ENCODE measurements around the gene COX6B1.
"Not testable (repeated sequence)": the region's sequence is repeated elsewhere in the genome, so short reads cannot be mapped to it uniquely, and the experiment has no call there.

Gene COX6B1

DNA sequence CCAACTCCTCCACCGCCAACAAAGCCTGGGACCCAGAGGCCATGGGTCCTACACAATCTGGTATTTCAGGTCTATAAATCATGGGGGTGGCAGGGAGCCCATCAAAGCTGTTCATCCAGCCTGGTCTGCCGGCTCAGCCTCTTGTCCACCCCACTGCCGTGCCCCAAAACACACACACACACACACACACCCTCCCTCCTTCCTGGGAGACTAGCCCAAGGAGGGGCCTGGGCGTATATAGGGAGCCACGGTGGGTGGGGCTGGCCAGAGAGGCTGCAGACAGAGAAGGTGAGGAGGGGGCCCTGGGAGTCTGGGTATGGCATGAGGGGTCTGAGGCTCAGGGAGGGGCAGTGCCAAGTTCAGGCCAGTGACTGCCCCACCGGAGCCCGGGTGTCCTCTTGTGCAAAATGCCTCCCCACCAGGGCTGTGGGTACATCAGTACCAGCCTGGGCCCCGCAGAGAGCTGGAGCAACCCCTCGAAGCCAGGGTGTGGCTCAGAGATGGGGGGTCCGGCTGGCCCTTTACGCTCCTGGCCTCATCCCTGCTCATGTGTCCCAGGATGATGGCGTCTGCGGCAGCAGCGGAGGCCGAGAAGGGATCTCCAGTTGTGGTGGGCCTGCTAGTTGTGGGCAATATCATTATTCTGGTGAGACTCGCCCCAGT is 18.3 kb downstream of the COX6B1 start, which contains the start of gene UPK1A:
UPK1A (plus strand) TSS at position 267 of the 663 bp plus-strand sequence; CDS start at position 563, 296 bp downstream.
- no peak for DNase-seq

DNA sequence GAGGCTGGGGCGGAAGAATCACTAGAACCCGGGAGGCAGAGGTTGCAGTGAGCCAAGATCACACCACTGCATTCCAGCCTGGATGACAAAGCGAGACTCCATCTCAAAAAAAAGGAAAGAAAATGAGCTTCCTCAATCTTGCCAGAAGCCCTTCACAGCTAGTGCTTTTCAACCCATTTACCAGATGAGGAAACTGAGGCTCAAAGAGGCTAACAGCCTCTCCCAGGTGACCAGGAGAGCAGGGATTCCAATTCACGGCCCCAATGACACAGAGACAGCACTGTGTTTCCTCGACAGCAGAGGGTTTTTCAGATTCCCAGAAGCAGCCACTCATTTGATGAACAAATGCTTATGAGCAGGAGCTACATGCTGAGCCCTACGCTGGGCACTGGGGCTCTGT is 21.4 kb downstream of the COX6B1 start:
- DNase-seq: no peak

DNA sequence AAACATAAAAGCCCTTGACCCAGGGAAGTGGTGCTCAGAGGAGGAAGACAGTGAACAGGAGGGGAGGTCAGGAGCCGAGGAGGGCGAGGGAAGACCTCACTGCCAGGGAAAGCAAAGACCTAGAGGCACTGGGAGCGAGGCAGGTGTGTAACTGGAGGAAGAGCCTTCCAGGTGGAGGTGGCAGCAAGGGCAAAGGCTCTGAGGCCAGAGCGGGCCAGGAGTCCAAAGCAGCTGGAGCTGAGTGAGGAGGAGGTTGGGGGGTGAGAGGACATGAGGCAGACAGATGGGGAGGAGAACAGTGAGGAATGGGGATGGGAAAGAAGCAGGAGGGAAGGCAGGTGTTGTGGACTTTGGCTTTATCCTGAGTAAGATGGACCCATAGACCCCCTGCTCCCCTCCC is 21.9 kb downstream of the COX6B1 start:
- no peak for DNase-seq

DNA sequence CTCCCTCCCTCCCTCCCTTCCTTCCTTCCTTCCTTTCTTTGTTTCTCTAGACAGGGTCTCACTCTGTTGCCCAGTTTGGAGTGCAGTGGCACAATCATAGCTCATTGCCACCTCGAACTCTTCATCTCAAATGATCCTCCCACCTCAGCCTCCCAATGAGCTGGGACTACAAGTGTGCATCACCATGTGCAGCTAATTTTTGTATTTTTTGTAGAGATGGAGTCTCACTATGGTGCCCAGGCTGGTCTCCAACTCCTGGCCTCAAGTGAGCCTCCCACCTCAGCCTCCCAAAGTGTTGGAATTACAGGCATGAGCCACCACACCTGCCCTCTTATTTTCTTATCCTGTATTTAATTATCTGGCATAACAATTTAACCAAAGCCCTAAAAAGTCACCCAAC is 22.6 kb downstream of the COX6B1 start:
- DNase-seq: no peak

DNA sequence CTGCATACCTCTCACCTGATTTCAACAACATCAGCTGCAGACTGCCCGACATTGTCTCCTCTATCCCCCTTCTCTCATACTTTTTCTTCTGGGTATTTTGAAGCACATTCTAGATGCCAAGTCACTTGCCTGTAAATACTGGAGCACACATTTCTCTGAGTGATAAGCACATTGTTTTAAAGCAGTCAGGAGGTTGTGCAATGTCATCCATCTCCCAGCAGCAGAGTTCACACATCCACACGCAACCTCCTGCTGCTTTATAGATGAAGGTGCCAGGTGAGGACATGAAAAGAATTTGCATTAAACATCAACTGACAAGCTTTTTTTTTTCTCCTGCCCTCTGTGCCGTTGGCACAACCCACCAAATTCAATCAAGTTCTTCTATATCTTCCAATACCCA is 23.7 kb downstream of the COX6B1 start:
- DNase-seq: no peak

DNA sequence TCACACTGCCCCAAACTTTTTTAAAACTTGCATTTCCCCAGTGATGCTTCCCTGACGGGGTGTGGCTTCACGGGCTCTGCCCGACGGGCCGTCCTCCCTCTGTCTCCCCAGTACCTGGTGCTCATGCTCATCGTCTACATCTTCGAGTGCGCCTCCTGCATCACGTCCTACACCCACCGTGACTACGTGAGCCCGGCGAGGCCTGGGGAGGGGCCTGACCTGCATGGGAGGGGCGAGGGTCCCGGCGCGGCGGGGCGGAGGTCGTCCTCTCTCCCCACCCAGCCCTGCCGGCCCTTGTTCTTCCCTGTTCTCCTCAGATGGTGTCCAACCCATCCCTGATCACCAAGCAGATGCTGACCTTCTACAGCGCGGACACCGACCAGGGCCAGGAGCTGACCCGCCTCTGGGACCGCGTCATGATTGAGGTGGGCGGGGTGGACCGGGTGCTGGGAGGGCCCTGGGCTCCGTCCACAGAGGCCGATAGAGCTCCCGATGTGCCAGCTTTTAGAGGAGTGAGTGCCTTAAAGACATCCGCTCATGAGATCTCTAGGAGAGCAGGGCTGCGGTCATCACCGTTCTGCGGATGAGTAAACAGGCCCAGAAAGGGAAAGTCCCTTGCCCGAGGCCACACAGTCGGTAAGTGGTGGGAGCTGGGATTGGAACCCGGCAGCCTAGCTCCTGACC is 25.1 kb downstream of the COX6B1 start:
- DNase-seq: no peak

DNA sequence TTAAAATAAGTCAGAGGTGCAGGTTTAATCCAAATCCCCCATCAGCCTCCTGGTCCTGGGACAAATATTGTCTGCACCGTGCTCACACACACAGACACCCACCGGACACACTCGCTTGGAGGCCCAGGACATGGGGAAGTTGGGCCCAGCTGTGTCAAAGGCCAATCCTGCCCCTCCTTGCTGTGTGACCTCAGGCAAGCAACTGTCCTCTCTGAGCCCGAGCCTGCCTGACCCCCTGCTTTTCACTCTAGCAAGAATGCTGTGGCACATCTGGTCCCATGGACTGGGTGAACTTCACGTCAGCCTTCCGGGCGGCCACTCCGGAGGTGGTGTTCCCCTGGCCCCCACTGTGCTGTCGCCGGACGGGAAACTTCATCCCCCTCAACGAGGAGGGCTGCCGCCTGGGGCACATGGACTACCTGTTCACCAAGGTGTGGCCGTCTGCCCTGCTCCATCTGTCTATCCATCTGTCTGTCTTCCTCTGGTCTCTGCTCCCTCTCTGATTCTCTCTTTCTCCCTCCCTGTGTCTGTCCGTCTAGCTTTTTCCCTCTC is 27.5 kb downstream of the COX6B1 start:
- DNase-seq: no peak

DNA sequence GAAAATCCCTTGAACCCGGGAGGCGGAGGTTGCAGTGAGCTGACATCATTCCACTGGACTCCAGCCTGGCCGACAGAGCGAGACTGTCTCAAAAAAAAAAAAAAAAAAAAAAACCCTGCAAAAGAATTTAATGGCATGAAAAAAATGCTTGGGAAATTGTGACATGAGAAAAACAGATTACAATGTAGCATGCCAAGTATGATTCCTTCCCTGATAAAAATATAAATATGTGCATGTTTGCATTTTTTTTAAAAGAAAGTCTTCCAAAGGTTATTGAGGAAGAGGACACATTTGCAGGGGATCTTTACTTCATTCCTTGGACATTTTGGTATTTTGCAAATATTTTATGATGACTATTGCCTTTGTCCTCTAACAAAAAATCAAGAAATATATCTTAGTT is 41.7 kb downstream of the COX6B1 start:
- no peak for DNase-seq

DNA sequence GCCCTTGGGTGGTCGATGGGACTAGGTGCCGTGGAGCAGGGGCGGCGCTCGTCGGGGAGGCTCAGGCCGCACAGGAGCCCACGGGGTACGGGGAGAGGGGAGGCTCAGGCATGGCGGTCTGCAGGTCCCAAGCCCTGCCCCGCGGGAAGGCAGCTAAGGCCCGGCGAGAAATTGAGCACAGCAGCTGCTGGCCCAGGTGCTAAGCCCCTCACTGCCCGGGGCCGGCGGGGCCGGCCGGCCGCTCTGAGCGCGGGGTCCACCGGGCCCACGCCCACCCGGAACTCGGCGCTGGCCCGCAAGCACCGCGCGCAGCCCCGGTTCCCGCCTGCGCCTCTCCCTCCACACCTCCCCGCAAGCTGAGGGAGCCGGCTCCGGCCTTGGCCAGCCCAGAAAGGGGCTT is 43.0 kb downstream of the COX6B1 start:
- not testable (repeated sequence) for DNase-seq

DNA sequence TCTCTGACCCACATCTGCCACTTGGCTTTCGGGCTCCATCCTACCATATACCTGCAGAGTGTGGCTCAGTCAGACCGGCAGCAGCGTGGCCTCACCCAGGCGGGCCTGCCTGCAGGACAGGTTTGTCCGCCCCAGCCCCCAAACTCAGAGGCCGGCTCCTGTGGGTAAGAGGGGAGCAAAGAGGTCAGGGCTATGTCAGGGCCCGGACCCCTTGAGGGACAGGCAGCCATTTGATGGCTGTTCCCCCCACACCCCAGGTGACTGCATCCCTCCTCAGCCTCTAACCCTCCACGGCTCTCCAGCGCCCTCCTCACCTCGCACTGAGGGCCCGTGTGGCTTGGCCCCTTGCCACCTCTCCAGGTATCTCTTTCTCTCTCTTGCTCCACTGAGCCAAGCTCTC is 43.9 kb downstream of the COX6B1 start:
- DNase-seq: no peak

DNA sequence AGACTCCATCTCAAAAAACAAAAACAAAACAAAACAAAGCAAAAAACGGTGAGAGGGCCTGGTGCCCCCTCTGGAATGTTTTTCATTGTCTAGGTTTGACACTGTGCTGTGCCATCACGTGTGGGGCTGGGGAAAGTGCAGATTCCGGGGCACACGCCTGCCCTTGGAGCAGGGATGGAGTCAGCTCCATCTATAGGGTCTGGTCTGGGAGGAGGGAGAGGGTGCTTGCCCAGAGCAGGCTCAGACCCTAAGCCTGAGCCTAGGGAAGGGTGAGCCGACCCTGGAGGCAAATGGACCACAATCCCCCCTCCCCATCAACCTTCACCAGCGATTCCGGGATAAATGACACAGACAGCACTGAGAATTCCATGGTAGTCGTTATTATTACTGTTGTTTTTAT is 45.3 kb downstream of the COX6B1 start:
- no peak for DNase-seq

DNA sequence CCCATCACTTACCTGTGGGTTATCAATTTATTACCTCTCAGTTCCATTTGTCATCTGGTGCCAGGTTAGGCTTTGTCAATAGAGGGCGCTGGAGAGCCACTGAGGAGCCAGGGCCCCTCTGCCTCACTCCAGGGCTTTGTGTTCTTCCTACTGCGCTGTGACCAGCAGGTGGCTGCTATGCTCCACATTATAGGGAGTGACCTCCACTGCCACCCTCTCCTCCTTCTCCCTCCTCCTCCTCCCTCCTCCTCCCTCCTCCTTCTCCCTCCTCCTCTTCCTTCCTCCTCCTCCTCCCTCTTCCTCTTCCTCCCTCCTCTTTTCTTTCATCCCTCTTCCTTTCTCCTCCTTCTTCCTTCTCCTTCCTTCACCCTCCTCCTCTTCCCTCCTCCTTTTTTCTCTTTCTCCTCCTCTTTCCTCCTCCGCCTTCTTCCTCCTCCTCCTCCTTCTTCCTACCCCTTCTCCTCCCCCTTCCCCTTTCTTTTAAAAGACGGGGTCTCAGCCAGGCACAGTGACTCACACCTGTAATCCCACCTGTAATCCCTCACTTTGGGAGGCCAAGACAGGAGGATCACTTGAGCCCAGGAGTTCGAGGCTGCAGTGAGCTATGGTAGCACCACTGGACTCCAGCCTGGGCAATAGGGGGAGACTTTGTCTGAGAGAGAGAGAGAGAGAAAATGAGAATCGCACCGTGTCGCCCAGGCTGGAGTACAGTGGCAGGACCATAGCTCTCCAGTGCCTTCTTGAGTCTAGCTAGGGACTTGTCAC is 45.9 kb downstream of the COX6B1 start:
- DNase-seq: peak; percentile 95

DNA sequence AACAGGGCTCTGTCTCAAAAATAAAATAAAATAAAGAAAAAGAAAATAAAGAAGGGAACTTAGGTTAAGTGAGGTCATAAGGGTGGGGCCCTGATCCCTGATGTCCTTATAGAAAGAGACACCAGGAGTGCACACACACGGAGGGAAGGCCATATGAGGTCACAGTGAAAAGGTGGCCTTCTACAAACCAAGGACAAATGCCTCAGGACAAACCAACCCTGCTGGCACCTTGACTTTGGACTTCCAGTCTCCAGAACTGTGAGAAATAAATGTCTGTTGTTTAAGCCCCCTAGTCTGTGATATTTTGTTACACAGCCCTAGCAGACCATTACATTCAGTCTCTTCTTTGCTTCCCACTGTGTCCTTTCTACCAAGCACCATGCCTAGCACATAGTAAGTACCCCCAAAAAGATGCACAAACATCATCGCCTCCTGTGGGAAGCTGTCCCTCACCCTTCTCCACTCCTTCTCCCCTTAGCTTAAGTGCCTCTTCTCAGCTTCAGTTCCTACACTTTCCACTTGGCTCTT is 47.8 kb downstream of the COX6B1 start:
- DNase-seq: no peak

DNA sequence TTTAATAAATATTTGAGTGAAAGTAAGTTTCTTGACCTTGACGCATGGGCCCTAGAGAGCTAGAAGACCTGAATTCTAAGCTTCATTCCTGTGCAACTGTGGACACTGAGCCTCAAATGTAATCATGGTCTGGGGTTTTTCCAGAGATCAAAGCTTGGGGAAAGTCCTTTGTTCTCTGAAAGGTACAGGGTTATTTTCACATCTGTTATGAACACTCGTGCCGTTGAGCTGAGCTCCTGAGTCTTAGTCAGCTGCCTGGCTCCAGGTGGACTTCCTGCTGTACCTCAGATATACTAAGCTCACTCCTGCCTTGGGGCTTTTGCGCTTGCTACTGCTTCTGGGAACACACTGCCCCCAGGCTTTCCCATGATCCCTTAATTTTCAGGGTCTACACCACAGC is 48.7 kb downstream of the COX6B1 start:
- no peak for DNase-seq

DNA sequence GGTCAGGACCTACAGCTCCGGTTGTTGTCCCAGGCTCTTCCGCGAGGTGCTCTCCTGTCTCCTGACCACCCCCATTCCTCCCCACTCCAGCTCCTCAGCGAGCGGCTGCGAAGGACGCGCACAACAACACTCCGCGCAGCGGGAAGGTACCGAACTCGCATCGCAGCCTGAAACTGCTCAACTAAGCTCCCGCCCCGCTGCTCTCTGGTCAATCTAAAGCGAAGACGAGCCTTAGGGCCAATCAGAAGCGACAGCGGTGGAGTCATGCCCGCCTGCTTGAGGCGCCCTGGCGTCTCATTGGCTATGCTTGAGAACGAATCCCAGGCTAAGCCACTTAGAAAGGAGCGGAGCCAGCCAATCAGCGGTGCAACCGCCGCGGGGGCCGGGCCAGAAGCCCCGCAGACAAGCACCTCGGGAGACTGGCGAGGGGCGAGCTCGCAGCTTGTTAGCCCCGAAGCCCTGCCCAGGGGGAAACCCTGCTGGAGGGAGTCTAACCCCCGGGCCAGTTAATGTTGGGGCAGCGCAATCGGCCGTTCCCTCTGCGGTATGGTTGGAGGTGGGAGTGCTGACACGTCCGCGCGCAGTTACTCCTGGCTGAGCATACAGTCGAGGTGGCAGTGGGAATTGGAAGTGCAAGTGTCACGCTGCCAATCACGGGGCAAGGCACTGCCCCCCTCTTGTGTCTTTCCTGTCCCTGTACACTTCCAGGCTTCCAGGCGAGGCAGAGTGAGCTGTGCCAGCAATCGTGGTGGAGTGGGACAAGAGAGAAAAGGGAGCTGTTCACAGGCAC is 54.3 kb downstream of the COX6B1 start:
- peak; percentile 98 for DNase-seq

DNA sequence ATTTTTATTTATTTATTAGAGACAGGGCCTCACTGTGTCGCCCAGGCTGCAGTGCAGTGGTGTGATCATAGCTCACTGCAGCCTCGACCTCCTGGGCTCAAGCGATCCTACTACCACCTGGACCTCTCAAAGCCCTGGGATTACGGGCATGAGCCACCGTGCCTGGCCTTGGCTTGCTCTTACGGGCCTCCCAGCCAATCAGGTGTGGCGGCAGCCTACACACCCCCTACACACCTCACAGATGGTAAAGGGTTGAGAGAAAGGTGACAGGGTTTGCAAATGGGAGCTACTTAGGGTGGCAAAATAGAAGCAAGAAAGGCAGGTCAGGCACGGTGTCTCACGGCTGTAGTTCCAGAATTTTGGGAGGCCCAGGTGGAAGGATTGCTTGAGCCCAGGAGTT is 55.2 kb downstream of the COX6B1 start:
- no peak for DNase-seq

DNA sequence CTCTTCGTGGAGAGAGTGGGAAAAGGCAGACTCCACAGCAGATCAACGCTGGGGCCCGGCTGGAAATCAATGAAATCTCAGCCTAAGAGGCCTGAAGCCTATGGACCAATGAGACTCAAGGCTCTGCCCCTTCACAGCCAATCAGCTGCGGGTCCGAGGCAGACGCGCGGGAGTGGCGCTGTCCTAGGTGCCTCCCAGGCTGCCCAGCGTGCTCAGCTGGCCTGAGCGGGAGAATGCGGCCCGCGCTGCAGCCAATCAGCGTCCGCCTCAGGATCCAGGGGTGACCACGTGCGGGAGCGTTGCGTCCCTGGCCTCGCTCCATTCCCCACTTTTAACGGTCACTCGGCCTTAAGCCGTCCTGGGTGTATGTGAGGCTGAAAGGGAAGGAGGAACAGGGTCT is 56.1 kb downstream of the COX6B1 start, which contains the start of gene ZBTB32:
ZBTB32 (plus strand) TSS at position 341 of the 400 bp plus-strand sequence. CDS start 10,069 bp downstream, outside the sequence.
- peak; percentile 68 for DNase-seq

All from eye (tissue), 1 donor.